WTC11 (cell line): ENCODE results near the gene RGS2. TPM values are rescaled to one million over a fixed set of nuclear protein-coding genes. Genes with fewer than 3 reads are reported as not detected.

Source experiments
- ATAC-seq: fragments of 200-7000 bp; cut with Tn5 transposase; 2 replicates; pipeline ENCODE4 v1.10.0; 2021; ENCODE audit warnings: mild to moderate bottlenecking, moderate library complexity
- CTCF ChIA-PET: fragments of 300-600 bp; sonication (Branson Sonifier 250); formaldehyde crosslinking; loops from one replicate; lab custom pipeline; 2021; ENCODE audit warnings: antibody characterized with exemption; lab: Charles Lee
- POLR2A ChIA-PET: fragments of 350-600 bp; sonication (Branson Sonifier 250); formaldehyde crosslinking; loops from one replicate; lab custom pipeline; 2021; ENCODE audit warnings: antibody characterized with exemption; lab: Charles Lee
- DNase-seq: peaks from one replicate; pipeline ENCODE4 v3.0.0; 2021; ENCODE audit warnings: low spot score
- H3K27ac Mint-ChIP-seq: 2 replicates; pipeline ENCODE4 v1.8.0; 2021; ENCODE audit warnings: mixed read lengths
- H3K27me3 Mint-ChIP-seq: 2 replicates; pipeline ENCODE4 v1.8.0; 2021; ENCODE audit warnings: low read depth, mild to moderate bottlenecking, moderate library complexity, mixed read lengths
- H3K36me3 Mint-ChIP-seq: 2 replicates; pipeline ENCODE4 v1.8.0; 2021; ENCODE audit warnings: mixed read lengths
- H3K4me1 Mint-ChIP-seq: 2 replicates; pipeline ENCODE4 v1.8.0; 2022; ENCODE audit warnings: mixed read lengths
- H3K4me3 Mint-ChIP-seq: 2 replicates; pipeline ENCODE4 v1.8.0; 2021; ENCODE audit warnings: mild to moderate bottlenecking, moderate library complexity, mixed read lengths
- H3K9me3 Mint-ChIP-seq: 2 replicates; pipeline ENCODE4 v1.8.0; 2021; ENCODE audit warnings: mixed read lengths
- ARID4B ChIP-seq: sonication (generic); formaldehyde crosslinking; IDR thresholded peaks from 2 replicates; pipeline ENCODE4 v1.8.0; 2023; ENCODE audit warnings: missing genetic modification reagents, mild to moderate bottlenecking, borderline replicate concordance
- ATF1 ChIP-seq: sonication (generic); formaldehyde crosslinking; IDR thresholded peaks from 2 replicates; pipeline ENCODE4 v1.8.1; 2023; ENCODE audit warnings: mild to moderate bottlenecking, moderate library complexity, missing genetic modification reagents
- CREM ChIP-seq: sonication (generic); formaldehyde crosslinking; IDR thresholded peaks from 2 replicates; pipeline ENCODE4 v1.8.1; 2022; ENCODE audit warnings: mild to moderate bottlenecking, missing genetic modification reagents, moderate library complexity
- EMX1 ChIP-seq: fragments of 250-450 bp; sonication (Bioruptor Pico); IDR thresholded peaks from 2 replicates; pipeline ENCODE4 v1.8.0; 2021; ENCODE audit warnings: mild to moderate bottlenecking
- ERG ChIP-seq: fragments of 250-450 bp; sonication (Bioruptor Pico); IDR thresholded peaks from 2 replicates; pipeline ENCODE4 v1.8.0; 2021; ENCODE audit warnings: mild to moderate bottlenecking
- IRF2 ChIP-seq: sonication (generic); formaldehyde crosslinking; IDR thresholded peaks from 2 replicates; pipeline ENCODE4 v1.8.0; 2022; ENCODE audit warnings: low read depth, missing genetic modification reagents, borderline replicate concordance
- NFATC4 ChIP-seq: fragments of 250-450 bp; sonication (Bioruptor Pico); IDR thresholded peaks from 2 replicates; pipeline ENCODE4 v1.9.0; 2021; ENCODE audit warnings: mild to moderate bottlenecking
- NR3C1 ChIP-seq: sonication (generic); formaldehyde crosslinking; conservative IDR thresholded peaks from 2 replicates; pipeline ENCODE4 v1.8.1; 2023; ENCODE audit warnings: low read depth, mild to moderate bottlenecking, missing genetic modification reagents
- OVOL2 ChIP-seq: fragments of 250-450 bp; sonication (Bioruptor Pico); IDR thresholded peaks from 2 replicates; pipeline ENCODE4 v1.9.0; 2021; ENCODE audit warnings: mild to moderate bottlenecking, borderline replicate concordance
- PREB ChIP-seq: sonication (generic); formaldehyde crosslinking; IDR thresholded peaks from 2 replicates; pipeline ENCODE4 v1.8.1; 2022; ENCODE audit warnings: mild to moderate bottlenecking, missing genetic modification reagents, moderate library complexity, borderline replicate concordance
- RELA ChIP-seq: sonication (generic); formaldehyde crosslinking; IDR thresholded peaks from 2 replicates; pipeline ENCODE4 v1.8.1; 2022; ENCODE audit warnings: missing genetic modification reagents, mild to moderate bottlenecking, borderline replicate concordance
- RORB ChIP-seq: fragments of 250-450 bp; sonication (Bioruptor Pico); IDR thresholded peaks from 2 replicates; pipeline ENCODE4 v1.9.0; 2021; ENCODE audit warnings: mild to moderate bottlenecking
- SMAD4 ChIP-seq: sonication (generic); formaldehyde crosslinking; IDR thresholded peaks from 2 replicates; pipeline ENCODE4 v1.8.0; 2022; ENCODE audit warnings: mild to moderate bottlenecking, missing genetic modification reagents
- SOX15 ChIP-seq: fragments of 250-450 bp; sonication (Bioruptor Pico); IDR thresholded peaks from 2 replicates; pipeline ENCODE4 v1.9.0; 2021; ENCODE audit warnings: mild to moderate bottlenecking
- USF1 ChIP-seq: sonication (generic); formaldehyde crosslinking; IDR thresholded peaks from 2 replicates; pipeline ENCODE4 v1.8.0; 2022; ENCODE audit warnings: mild to moderate bottlenecking, missing genetic modification reagents
- ZNF219 ChIP-seq: sonication (generic); formaldehyde crosslinking; IDR thresholded peaks from 2 replicates; pipeline ENCODE4 v1.8.0; 2023; ENCODE audit warnings: missing genetic modification reagents, mild to moderate bottlenecking, borderline replicate concordance
- ZNF396 ChIP-seq: fragments of 250-450 bp; sonication (Bioruptor Pico); IDR thresholded peaks from 2 replicates; pipeline ENCODE4 v1.8.0; 2021; ENCODE audit warnings: mild to moderate bottlenecking, moderate library complexity, borderline replicate concordance
- total RNA-seq: library from RNA; stranded (reverse); gene quantifications from 3 replicates; pipeline ENCODE4 v1.2.3, GENCODE V29; 2021
- TF ChIP-seq, protein P1 (sequence below): fragments of 200-600 bp; IDR thresholded peaks from 2 replicates; pipeline ENCODE4 v1.8.0; 2022; ENCODE audit warnings: antibody characterized with exemption
- TF ChIP-seq, protein P2 (sequence below): sonication (generic); formaldehyde crosslinking; IDR thresholded peaks from 2 replicates; pipeline ENCODE4 v1.8.1; 2022; ENCODE audit warnings: mild to moderate bottlenecking, moderate library complexity, missing genetic modification reagents

RGS2 gene
- total RNA-seq, 1 experiment from 2014 or later, result 13.1 TPM

GRCh38 chr1:192858456-192858855, 49.6 kb downstream of the RGS2 start:
- Mint-ChIP-seq H3K9me3 (no peaks in the 10 kb centered on the region), H3K4me3 (no peak overlapping the region), H3K27me3 (no peaks in the 10 kb centered on the region), H3K36me3 (peaks cover 3% of the 10 kb centered on the region; the same call in 1 of the 2 replicates), H3K27ac (no peak overlapping the region), H3K4me1 (peaks cover 8% of the 10 kb centered on the region)
- TF ChIP-seq CREM (CRISPR knock-in tag) (no peak), ARID4B (CRISPR knock-in tag) (no peak), ZNF219 (CRISPR knock-in tag) (no peak), RELA (CRISPR knock-in tag) (no peak), SOX15 (CRISPR knock-in tag) (no peak), ATF1 (no peak), SMAD4 (CRISPR knock-in tag) (no peak), IRF2 (CRISPR knock-in tag) (no peak), RORB (CRISPR knock-in tag) (no peak), OVOL2 (CRISPR knock-in tag) (no peak), NFATC4 (CRISPR knock-in tag) (no peak), ERG (CRISPR knock-in tag) (no peak), USF1 (no peak), ZNF396 (no peak), NR3C1 (CRISPR knock-in tag) (no peak), EMX1 (no peak), PREB (no peak)
- TF ChIP-seq, protein P1, sequence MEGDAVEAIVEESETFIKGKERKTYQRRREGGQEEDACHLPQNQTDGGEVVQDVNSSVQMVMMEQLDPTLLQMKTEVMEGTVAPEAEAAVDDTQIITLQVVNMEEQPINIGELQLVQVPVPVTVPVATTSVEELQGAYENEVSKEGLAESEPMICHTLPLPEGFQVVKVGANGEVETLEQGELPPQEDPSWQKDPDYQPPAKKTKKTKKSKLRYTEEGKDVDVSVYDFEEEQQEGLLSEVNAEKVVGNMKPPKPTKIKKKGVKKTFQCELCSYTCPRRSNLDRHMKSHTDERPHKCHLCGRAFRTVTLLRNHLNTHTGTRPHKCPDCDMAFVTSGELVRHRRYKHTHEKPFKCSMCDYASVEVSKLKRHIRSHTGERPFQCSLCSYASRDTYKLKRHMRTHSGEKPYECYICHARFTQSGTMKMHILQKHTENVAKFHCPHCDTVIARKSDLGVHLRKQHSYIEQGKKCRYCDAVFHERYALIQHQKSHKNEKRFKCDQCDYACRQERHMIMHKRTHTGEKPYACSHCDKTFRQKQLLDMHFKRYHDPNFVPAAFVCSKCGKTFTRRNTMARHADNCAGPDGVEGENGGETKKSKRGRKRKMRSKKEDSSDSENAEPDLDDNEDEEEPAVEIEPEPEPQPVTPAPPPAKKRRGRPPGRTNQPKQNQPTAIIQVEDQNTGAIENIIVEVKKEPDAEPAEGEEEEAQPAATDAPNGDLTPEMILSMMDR, result no peak
- TF ChIP-seq, protein P2, sequence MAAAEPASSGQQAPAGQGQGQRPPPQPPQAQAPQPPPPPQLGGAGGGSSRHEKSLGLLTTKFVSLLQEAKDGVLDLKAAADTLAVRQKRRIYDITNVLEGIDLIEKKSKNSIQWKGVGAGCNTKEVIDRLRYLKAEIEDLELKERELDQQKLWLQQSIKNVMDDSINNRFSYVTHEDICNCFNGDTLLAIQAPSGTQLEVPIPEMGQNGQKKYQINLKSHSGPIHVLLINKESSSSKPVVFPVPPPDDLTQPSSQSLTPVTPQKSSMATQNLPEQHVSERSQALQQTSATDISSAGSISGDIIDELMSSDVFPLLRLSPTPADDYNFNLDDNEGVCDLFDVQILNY (CRISPR knock-in tag), result no peak
- ChIA-PET POLR2A (no interaction called here), CTCF (no interaction called here)
- no peak for DNase-seq
- no peak for ATAC-seq
